SH-SY5Y (cell line): ENCODE data around the gene VANGL1.

ENCODE experiments used
- GATA2 ChIP-seq: IDR thresholded peaks from 2 replicates; pipeline ENCODE4 v1.6.1; 2011; ENCODE audit warnings: mild to moderate bottlenecking, low read depth, low read length
- GATA3 ChIP-seq: IDR thresholded peaks from 2 replicates; pipeline ENCODE4 v1.6.1; 2011; ENCODE audit warnings: low read depth, mild to moderate bottlenecking, low read length, moderate library complexity

The VANGL1 gene

DNA sequence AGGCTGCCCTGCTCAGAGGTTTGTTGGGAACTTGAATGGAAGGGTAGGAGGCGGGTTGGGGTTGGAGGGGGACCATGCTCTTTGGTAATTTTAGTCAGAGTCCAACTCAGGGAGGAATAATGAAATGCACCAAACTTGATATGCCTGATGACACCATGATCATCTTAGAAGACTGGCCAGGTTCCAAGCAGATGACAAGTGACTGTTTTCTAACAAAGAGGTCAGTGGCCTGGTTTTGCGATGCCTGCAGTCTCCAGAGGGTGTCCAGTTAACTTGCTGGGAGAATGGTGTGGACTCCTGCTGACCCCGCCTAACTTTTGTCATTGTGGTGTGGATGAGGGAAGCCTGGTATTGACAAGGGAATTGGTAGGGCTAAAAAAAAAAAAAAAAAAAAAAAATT is 12.4 kb downstream of the VANGL1 start:
- TF ChIP-seq GATA3 (no peak), GATA2 (no peak)

DNA sequence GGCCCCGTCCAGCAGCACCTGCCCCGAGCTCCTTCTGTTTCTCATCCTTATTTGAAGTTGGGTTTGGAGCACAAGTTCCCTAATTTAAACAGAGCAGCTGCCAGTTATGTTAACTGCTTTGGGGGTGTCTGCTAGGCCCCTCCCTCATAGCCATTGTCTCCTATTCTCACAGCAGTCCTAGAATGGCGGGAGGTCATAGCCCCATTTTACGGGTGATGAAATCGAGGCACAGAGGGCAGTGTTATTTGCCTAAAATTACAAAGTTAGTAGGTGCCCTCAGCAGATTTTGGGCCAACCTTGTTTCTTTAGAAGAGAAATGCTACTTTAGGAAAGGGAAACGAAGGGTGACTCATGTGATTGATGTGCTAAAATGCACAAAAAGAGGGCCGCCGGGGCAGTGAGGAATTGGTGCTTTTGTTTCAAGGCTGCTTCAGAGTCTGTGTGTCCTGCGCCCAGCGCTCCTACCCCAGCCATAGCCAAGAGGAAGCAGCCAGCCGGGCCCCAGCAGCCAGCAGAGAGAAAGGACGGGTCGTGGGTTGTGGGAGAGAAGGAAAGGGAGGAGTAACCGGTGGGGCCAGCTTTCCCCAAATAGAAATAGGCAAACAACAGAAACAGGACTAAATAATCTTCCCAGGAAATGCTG is 13.0 kb downstream of the VANGL1 start:
- TF ChIP-seq GATA2 (no peak), GATA3 (no peak)

DNA sequence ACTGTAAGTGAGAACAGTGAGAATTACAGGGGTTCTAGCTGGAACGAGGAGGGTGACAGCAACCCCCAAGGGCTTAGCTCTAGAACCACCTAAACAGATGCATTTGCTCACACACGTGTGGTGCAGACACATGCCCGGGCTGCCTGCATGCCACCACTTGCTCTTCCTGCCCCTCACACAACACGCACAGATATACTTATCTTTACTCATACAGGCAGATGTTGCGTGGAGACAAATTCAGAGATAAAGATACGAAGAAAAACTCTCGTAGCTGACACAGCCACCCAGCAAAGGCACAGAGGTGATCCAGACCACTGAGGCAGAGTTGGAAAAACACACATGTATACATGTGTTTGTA is 13.5 kb downstream of the VANGL1 start:
- TF ChIP-seq GATA2 = no peak
- TF ChIP-seq GATA3 = no peak

DNA sequence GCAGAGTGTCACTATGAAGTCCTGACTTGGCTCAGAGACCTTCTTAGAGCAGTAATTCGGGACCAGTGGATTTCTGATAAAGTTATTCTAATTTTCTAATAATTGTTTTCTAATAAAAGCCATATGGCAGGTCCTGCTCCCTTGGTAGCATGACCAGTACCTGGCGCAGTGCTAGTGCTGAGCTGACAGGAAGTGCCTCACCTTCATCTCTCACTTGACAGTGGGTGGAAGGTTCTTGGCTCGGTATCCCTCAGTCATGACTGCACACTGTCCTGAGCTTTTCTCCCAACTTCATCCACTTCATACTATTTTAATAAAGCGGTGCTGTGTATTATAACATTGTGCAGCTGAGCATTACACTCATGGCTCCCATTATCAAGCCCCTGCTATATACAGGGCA is 14.1 kb downstream of the VANGL1 start:
- TF ChIP-seq GATA2 (no peak), GATA3 (no peak)

DNA sequence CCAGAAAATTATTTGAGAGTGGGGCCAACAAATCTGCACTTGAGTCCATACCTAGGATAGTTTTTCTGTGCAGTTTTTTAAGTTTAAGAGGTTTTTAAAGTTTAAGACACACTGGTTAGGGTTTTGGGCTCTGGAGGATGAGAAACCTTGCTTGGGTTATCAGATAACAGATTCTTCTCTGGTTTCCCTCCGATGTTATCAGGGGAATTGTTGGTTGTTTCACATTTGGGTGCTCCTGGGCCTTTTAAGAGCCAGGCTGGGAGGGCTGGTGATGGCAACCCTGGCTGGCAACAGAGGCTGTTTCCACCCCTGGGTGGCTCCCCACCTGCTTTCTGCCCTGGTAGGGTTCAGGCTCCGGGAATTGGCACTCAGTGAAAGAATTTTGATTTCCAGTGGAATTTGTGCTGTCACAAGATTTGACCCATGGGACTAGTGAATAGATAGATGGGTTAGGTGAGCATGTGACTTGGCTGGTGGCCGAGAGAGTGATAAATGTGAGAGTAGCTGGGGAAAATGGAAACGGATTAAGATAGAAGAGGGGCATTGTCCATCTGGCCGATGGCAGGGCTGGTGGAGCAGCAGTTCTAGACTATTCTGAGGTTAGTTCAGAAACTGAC is 14.8 kb downstream of the VANGL1 start:
- TF ChIP-seq GATA2 (no peak), GATA3 (no peak)

DNA sequence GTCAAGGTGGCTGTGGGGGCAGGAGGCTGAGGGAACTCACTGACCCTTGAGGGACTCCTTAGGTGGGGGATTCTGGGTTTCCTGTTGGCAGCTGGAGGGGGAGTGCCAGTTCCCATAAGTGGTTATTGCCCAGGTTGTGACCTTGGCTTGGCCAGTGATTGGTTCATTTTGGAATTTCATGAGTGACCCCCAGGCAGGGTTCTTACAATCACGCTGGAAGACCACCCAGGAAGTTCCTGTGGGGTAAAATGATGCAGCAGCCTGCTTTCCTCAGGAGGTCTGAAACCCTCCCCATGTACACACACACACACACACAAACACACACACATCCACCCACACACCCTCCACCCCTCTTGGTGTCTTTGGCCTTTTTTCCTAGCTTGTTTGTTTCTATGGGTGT is 16.9 kb downstream of the VANGL1 start:
- no peak for TF ChIP-seq GATA2
- TF ChIP-seq GATA3 = no peak

DNA sequence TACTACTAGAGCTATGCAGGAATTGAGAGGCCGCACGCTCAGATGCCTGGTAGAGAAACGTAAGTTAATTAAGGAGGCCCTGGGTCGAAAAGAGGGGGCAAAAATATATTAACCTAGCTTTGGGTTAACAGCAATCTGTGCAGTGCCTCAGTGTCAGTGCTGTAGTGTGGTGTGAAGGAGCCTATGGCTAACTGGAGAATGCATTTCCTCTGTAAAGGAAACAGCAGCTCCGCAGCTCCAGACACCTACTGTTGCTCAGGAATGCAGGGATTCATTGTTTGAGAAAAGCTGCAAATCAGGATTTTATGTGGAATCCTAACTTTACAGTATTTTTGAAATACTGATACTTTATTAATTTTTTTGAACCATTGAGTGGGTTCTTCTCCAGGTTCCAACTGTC is 18.4 kb downstream of the VANGL1 start:
- TF ChIP-seq GATA2 (no peak), GATA3 (no peak)

DNA sequence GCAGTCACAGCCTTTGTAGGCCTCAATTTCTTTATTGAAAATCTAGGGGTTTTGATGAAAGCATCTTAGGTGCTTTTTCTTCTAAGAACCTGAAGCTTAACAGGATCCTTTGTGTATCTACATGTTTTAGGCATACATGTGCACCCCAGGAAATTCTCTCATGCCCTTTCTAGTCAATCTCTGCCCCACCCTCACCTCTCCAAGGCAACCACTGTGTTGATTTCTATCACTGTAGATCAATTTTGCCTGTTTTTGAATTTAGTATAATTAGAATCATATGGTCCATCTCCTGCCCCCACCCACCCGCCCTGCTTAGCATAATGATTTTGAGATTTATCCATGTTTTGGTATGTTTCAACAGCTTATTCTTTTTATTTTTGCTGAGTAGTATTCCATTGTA is 19.4 kb downstream of the VANGL1 start:
- TF ChIP-seq GATA2 = no peak
- TF ChIP-seq GATA3 = no peak

DNA sequence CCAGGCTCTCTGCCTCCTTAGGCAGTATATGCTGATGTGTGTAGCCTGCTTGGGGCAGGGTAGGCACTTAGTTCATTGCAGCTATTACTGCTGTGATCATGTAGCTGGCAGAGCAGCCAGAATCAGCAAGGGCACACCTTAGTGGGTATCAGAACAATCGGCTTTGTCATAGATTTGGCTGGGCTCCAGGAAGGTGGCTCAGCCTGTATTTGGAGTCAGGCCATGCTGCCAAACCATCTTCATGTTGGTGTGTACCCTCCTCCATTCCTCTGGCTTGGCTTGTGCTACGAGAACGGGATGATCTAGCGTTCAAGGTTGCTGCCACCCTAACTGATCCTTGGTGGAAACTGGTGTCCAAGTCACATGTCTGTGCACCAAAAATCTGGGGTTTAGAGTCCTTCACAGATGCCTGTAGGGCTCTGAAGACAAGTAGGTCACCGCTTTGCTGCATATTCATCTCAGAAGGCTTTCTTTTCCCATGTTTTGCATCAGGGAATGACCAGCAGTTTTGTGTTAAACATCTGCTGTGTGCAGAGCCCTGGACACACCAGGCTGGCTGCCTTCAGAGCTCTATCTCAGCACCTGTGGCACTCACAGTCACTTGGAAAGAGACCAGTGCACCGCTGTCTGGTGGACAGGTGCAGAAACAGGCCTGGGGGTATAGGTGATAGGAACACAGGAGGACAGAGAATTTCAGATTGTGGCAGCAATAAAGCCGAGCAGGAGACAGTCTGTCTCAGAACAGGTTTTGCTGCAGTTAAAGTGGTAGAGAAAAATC is 23.7 kb downstream of the VANGL1 start:
- no peak for TF ChIP-seq GATA3
- TF ChIP-seq GATA2 = no peak

DNA sequence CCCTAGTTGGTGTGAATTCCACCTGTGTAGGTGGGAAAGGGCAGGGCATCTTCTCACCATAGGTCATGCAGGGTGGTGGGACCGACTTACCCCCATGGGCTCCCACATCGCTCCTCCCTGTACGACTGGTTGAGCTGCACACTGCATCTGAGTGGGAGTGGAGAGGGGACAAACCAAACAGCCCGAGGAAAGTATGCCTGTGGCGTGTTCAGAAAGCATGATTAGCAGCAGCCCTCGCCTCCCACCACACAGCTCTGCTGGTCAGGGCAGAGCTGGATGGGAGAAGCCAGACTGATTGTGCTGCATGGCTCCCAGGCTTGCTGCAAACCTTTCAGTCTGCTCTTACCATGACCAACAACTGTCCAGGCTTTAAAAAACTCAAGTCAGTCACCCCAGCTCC is 24.4 kb downstream of the VANGL1 start:
- TF ChIP-seq GATA3 (no peak), GATA2 (no peak)

DNA sequence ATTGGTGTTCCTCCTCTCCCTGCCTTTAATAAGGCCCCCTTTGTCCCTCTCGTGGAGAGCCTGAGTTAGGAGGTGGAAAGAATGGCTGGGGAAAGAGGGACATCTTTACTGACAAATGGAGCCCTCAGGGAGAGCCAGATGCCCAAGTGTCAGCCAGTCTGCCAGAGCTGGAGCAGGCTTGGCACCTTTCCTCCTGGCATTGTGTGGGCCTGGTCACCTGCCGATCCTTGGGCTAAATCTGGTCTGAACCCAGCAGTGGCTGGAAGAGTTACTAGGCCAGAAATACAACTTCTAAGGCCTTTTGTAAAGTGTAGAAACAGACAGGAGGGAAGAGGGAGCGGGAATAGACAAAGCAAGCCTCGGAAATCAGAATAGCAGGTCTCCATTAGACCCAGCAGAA is 24.9 kb downstream of the VANGL1 start:
- TF ChIP-seq GATA3 = no peak
- TF ChIP-seq GATA2 = no peak

DNA sequence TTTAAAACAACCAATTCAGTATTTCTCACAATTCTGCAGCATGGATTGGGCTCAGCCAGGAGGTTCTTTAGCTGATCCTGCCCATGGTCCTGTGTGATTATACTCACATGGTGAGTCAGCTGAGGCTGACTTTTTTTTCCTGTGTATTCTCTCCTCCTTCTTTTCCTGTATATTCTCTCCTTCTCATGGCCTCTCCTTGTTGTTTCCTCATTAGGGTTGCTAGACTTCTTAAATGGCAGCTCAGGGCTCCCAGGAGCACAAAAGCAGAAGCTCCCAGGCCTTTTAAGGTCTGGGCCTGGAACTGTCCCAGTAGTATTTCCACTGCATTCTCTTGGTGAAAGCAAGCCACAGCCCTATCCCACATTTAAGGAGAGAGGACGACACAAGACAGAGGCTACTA is 26.8 kb downstream of the VANGL1 start:
- TF ChIP-seq GATA3 (no peak), GATA2 (no peak)

DNA sequence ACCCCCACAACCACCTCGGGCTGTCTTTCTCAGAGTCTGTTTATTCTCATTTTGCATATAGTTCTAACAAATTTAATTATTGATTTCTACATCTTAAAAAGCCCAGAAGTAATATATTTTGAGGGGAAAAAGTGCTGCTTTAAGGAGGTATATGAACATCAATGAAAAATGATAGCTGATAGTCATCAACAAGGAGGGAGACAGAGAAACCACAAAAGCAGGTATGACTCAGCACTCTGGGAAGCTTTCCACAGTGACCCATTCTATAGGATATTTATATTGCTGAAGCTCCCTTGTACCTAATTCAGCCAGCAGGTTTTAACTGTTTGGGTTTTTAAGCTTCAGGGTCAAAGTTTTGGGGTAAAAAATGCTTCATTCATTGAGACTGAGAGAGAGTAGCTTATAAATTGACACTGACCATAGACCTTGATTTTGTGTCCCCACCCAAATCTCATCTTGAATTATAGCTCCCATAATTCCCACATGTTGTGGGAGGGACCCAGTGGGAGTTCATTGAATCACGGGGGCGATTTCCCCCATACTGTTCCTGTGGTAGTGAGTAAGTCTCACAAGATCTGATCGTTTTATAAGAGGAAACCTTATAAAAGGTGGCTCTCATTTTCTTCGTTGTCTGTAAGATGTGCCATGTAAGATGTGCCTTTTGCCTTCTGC is 27.4 kb downstream of the VANGL1 start:
- TF ChIP-seq GATA3 (no peak), GATA2 (no peak)

DNA sequence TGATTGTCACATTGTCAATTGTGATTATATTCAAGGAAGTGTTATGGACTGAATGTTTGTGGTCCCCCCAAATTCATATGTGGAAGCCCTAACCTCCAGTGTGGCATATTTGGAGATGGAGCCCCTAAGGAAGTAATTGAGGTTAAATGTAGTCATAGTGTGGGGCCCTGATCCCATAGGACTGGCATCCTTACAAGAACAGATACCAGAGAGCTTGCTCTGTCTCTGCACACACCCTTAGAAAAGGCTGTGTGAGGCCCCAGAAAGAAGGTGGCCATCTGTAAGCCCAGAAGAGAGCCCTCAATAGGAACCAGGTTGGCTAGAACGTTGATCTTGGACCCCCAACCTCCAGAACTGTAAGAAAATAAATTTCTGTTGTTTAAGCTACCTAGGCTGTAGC is 28.1 kb downstream of the VANGL1 start:
- TF ChIP-seq GATA2 (no peak), GATA3 (no peak)
